ENCODE results near the gene SSUH2. TPM values are rescaled to one million over a fixed set of nuclear protein-coding genes. Genes with fewer than 3 reads are reported as not detected.

Gene SSUH2
- total RNA-seq, 4 donors from 2014 or later, result 0.32 to 5.1 (median 0.66) TPM; not detected in 1

GRCh38 chr3:8667463-8668091 is 23.0 kb upstream of the SSUH2 start:
- 86% methylated on average over 6 of the region's 6 CpGs for WGBS
- DNase-seq (ENCODE audit: extremely low spot score), result no peak
- intact Hi-C loops (cut with DNase I), result no loop called here

GRCh38 chr3:8665407-8665896 is 20.9 kb upstream of the SSUH2 start:
- peaks cover 4 to 8% (median 6%) of the 10 kb centered on the region in 4 donors for H3K4me1 ChIP-seq
- no peak overlapping the region for H3K4me3 ChIP-seq
- no peak for TF ChIP-seq POLR2A (IDR thresholded peaks at IDR 0.05; ENCODE audit: low read depth)
- no peak for TF ChIP-seq EP300 (IDR thresholded peaks at IDR 0.05)
- no peak for TF ChIP-seq CTCF (IDR thresholded peaks at IDR 0.05)
- no peaks in the 10 kb centered on the region for H3K36me3 ChIP-seq
- H3K9me3 ChIP-seq, result no peaks in the 10 kb centered on the region
- intact Hi-C loops (cut with DNase I), result no loop called here
- WGBS, result 67% methylated on average over 4 of the region's 4 CpGs
- no peak for DNase-seq (ENCODE audit: extremely low spot score)
- H3K27me3 ChIP-seq, result no peaks in the 10 kb centered on the region
- H3K27ac ChIP-seq (replicated peaks in 1 of 4), result no peak overlapping the region

More at GRCh38 chr3:8667463-8668091, 23.0 kb upstream of the SSUH2 start:
- Histone ChIP-seq H3K27ac (replicated peaks in 1 of 4) (no peak overlapping the region), H3K9me3 (no peaks in the 10 kb centered on the region), H3K4me1 (no peaks in the 10 kb centered on the region), H3K27me3 (no peaks in the 10 kb centered on the region), H3K4me3 (no peak overlapping the region), H3K36me3 (no peaks in the 10 kb centered on the region)
- TF ChIP-seq POLR2AphosphoS5 (IDR thresholded peaks at IDR 0.05) (no peak), EP300 (IDR thresholded peaks at IDR 0.05) (no peak), POLR2A (IDR thresholded peaks at IDR 0.05; ENCODE audit: low read depth) (no peak), CTCF (IDR thresholded peaks at IDR 0.05) (no peak)

GRCh38 chr3:8663177-8664061 is 18.8 kb upstream of the SSUH2 start:
- H3K9me3 ChIP-seq, result no peaks in the 10 kb centered on the region
- no peak for DNase-seq (ENCODE audit: extremely low spot score)
- H3K4me3 ChIP-seq, result no peak overlapping the region
- H3K27me3 ChIP-seq, result no peaks in the 10 kb centered on the region
- no peaks in the 10 kb centered on the region for H3K36me3 ChIP-seq
- no peak overlapping the region for H3K27ac ChIP-seq (replicated peaks in 1 of 4)
- intact Hi-C loops (cut with DNase I), result no loop called here
- peaks cover 22 to 28% (median 24%) of the 10 kb centered on the region in 4 donors for H3K4me1 ChIP-seq
- no peak for TF ChIP-seq POLR2A (IDR thresholded peaks at IDR 0.05; ENCODE audit: low read depth)
- TF ChIP-seq EP300 (IDR thresholded peaks at IDR 0.05), result no peak
- TF ChIP-seq CTCF (IDR thresholded peaks at IDR 0.05), result peak; percentile 7 to 62 (median 45)
- no peak for TF ChIP-seq POLR2AphosphoS5 (IDR thresholded peaks at IDR 0.05)
- WGBS, result 79% methylated on average over 11 of the region's 12 CpGs

- TF ChIP-seq POLR2AphosphoS5 (IDR thresholded peaks at IDR 0.05) (no peak), CTCF (IDR thresholded peaks at IDR 0.05) (no peak), POLR2A (IDR thresholded peaks at IDR 0.05; ENCODE audit: low read depth) (no peak), EP300 (IDR thresholded peaks at IDR 0.05) (no peak)
- H3K27me3 ChIP-seq, result no peaks in the 10 kb centered on the region
- intact Hi-C loops (cut with DNase I), result no loop called here
- 64% methylated on average over 4 of the region's 4 CpGs for WGBS
- H3K9me3 ChIP-seq, result no peaks in the 10 kb centered on the region
- no peak for DNase-seq (ENCODE audit: extremely low spot score)
- peaks cover 30 to 36% (median 32%) of the 10 kb centered on the region in 4 donors for H3K4me1 ChIP-seq
- H3K4me3 ChIP-seq, result no peak overlapping the region
- no peak overlapping the region for H3K27ac ChIP-seq (replicated peaks in 1 of 4)
- no peaks in the 10 kb centered on the region for H3K36me3 ChIP-seq
Observed at GRCh38 chr3:8662594-8662993, 18.0 kb upstream of the SSUH2 start.

Data from esophagus muscularis mucosa (tissue), 4 donors.